Fibroblast of lung (primary cell): ENCODE results near the gene FCRL3. TPM values are rescaled to one million over a fixed set of nuclear protein-coding genes. Genes with fewer than 3 reads are reported as not detected.

Experiments used
- DNase-seq, 2 donors: peaks; one replicate each; pipeline versions ENCODE4 v3.0.0 to v3.0.0-alpha.2; 2010; ENCODE audit warnings: low read depth in 2 of 2
- H2AFZ ChIP-seq: 2 replicates; pipeline ENCODE4 v1.5.1; 2012; ENCODE audit warnings: low read length, control low read depth, inconsistent platforms
- H3K27ac ChIP-seq: 2 replicates; pipeline ENCODE4 v1.5.1; 2011; ENCODE audit warnings: low read length, control low read depth; ENCODE audit not compliant: insufficient read depth
- H3K27me3 ChIP-seq: 2 replicates; pipeline ENCODE4 v1.5.1; 2011; ENCODE audit warnings: mild to moderate bottlenecking, low read length; ENCODE audit not compliant: control insufficient read depth, insufficient read depth
- H3K36me3 ChIP-seq: 2 replicates; pipeline ENCODE4 v1.5.1; 2011; ENCODE audit warnings: low read length; ENCODE audit not compliant: control insufficient read depth, insufficient read depth
- H3K4me1 ChIP-seq: 2 replicates; pipeline ENCODE4 v1.5.1; 2011; ENCODE audit warnings: low read length; ENCODE audit not compliant: control insufficient read depth, insufficient read depth; ENCODE audit errors: extremely low read depth
- H3K4me2 ChIP-seq: 2 replicates; pipeline ENCODE4 v1.5.1; 2011; ENCODE audit warnings: low read length, control low read depth; ENCODE audit not compliant: insufficient read depth; ENCODE audit errors: extremely low read depth
- H3K4me3 ChIP-seq, 4 experiments: fragments of 200-600 bp in 1 of 4; sonication (generic) in 1 of 4; replicated peaks in 1 of 4; 2 replicates each; pipeline ENCODE4 v1.5.1; 2011 to 2016; ENCODE audit warnings: low read length in 4 of 4, low read depth in 3 of 4, mild to moderate bottlenecking in 3 of 4, control low read depth in 2 of 4, inconsistent platforms in 1 of 4, mixed read lengths in 1 of 4; ENCODE audit not compliant: insufficient read depth in 1 of 4; ENCODE audit errors: control extremely low read depth in 1 of 4
- H3K79me2 ChIP-seq: 2 replicates; pipeline ENCODE4 v1.5.1; 2012; ENCODE audit warnings: mild to moderate bottlenecking, low read length, inconsistent platforms; ENCODE audit not compliant: control insufficient read depth, insufficient read depth
- H3K9ac ChIP-seq: 2 replicates; pipeline ENCODE4 v1.5.1; 2011; ENCODE audit warnings: mild to moderate bottlenecking, low read length, control low read depth; ENCODE audit not compliant: insufficient read depth
- H3K9me3 ChIP-seq: 2 replicates; pipeline ENCODE4 v1.5.1; 2012; ENCODE audit warnings: low read depth, low read length; ENCODE audit not compliant: control insufficient read depth, insufficient read depth
- H4K20me1 ChIP-seq: 2 replicates; pipeline ENCODE4 v1.5.1; 2011; ENCODE audit warnings: low read length; ENCODE audit not compliant: control insufficient read depth, insufficient read depth; ENCODE audit errors: extremely low read depth
- CTCF ChIP-seq, 2 donors: IDR thresholded peaks in 1 of 2; conservative IDR thresholded peaks in 1 of 2; 1 replicate in 1 of 2; 2 replicates in 1 of 2; pipeline ENCODE4 v1.5.1; 2011 to 2012; ENCODE audit warnings: low read length in 2 of 2, control low read depth in 1 of 2, inconsistent platforms in 1 of 2, low read depth in 1 of 2, mild to moderate bottlenecking in 1 of 2
- EZH2 ChIP-seq: IDR thresholded peaks from 2 replicates; pipeline ENCODE4 v1.5.1; 2012; ENCODE audit warnings: low read length, control low read depth, mild to moderate bottlenecking; ENCODE audit errors: missing control alignments
- polyA plus RNA-seq, 2 donors: library from polyadenylated mRNA; depleted of rRNA in 1 of 2; stranded (reverse) in 1 of 2; unstranded in 1 of 2; fragments of >200 nt; gene quantifications; 2 replicates each; pipeline ENCODE4 v1.2.1, GENCODE V29; 2011 to 2012; ENCODE audit warnings: missing spikeins in 1 of 2
- total RNA-seq: library from RNA; depleted of rRNA; stranded (reverse); fragments of >200 nt; gene quantifications from 2 replicates; pipeline ENCODE4 v1.2.1, GENCODE V29; 2014

FCRL3 gene
- total and polyA plus RNA-seq, 2 donors (not counting 1 experiment from before 2014, with no cell fraction given) = not detected

GRCh38 chr1:157628773-157629172, 71.8 kb downstream of the FCRL3 start:
- H3K4me1 ChIP-seq = no peaks in the 10 kb centered on the region
- no peaks in the 10 kb centered on the region for H3K9me3 ChIP-seq
- no peak overlapping the region for H2AFZ ChIP-seq
- TF ChIP-seq CTCF (conservative IDR thresholded peaks at IDR 0.05 in 1 of 2, IDR thresholded peaks at IDR 0.05 in 1 of 2; ENCODE audit: low read depth in 1 of 2, low read length in 2 of 2) (no peak), EZH2 (no peak)
- H4K20me1 ChIP-seq = no peaks in the 10 kb centered on the region
- H3K4me2 ChIP-seq = no peak overlapping the region
- H3K27me3 ChIP-seq = no peaks in the 10 kb centered on the region
- DNase-seq = no peak
- no peaks in the 10 kb centered on the region for H3K36me3 ChIP-seq
- no peak overlapping the region for H3K27ac ChIP-seq
- H3K4me3 ChIP-seq = no peak overlapping the region
- no peak overlapping the region for H3K9ac ChIP-seq
- no peaks in the 10 kb centered on the region for H3K79me2 ChIP-seq

Other genes with a start within 250 kb of the FCRL3 start
- not detected in 2 replicates for gene FCRL5, start 148.3 kb downstream of the FCRL3 start, total RNA-seq
- gene FCRL5, start 148.3 kb downstream of the FCRL3 start, polyA plus RNA-seq = 0.05 TPM in 1 of 2 replicates, not detected in the other
- not detected in 2 replicates for gene FCRL4, start 102.7 kb downstream of the FCRL3 start, total RNA-seq
- gene FCRL4, start 102.7 kb downstream of the FCRL3 start, polyA plus RNA-seq = not detected in 2 replicates
- gene FCRL2, start 76.4 kb upstream of the FCRL3 start, total RNA-seq = not detected in 2 replicates
- not detected in 2 replicates for gene FCRL2, start 76.4 kb upstream of the FCRL3 start, polyA plus RNA-seq
- not detected in 2 replicates for gene FCRL1, start 119.4 kb upstream of the FCRL3 start, total RNA-seq
- not detected in 2 replicates for gene FCRL1, start 119.4 kb upstream of the FCRL3 start, polyA plus RNA-seq
- not detected in 2 replicates for gene CD5L, start 141.0 kb upstream of the FCRL3 start, total RNA-seq
- not detected in 2 replicates for gene CD5L, start 141.0 kb upstream of the FCRL3 start, polyA plus RNA-seq